WTC11 (cell line): ENCODE measurements around the gene EIF4G1.

Experiments
- CTCF ChIP-seq: fragments of 200-600 bp; IDR thresholded peaks from 2 replicates; pipeline ENCODE4 v1.8.0; 2022; ENCODE audit warnings: antibody characterized with exemption
- KAT7 ChIP-seq: sonication (generic); formaldehyde crosslinking; IDR thresholded peaks from 2 replicates; pipeline ENCODE4 v1.8.1; 2023; ENCODE audit warnings: missing genetic modification reagents, mild to moderate bottlenecking, borderline replicate concordance
- MXD4 ChIP-seq: fragments of 250-450 bp; sonication (Bioruptor Pico); IDR thresholded peaks from 2 replicates; pipeline ENCODE4 v1.8.0; 2021; ENCODE audit warnings: mild to moderate bottlenecking, moderate library complexity, borderline replicate concordance
- NR3C1 ChIP-seq: sonication (generic); formaldehyde crosslinking; conservative IDR thresholded peaks from 2 replicates; pipeline ENCODE4 v1.8.1; 2023; ENCODE audit warnings: low read depth, mild to moderate bottlenecking, missing genetic modification reagents
- OVOL2 ChIP-seq: fragments of 250-450 bp; sonication (Bioruptor Pico); IDR thresholded peaks from 2 replicates; pipeline ENCODE4 v1.9.0; 2021; ENCODE audit warnings: mild to moderate bottlenecking, borderline replicate concordance
- TCF7 ChIP-seq: sonication (generic); formaldehyde crosslinking; IDR thresholded peaks from 2 replicates; pipeline ENCODE4 v1.8.0; 2022; ENCODE audit warnings: mild to moderate bottlenecking, low read depth, missing genetic modification reagents, moderate library complexity
- ZNF138 ChIP-seq: sonication (generic); formaldehyde crosslinking; conservative IDR thresholded peaks from 2 replicates; pipeline ENCODE4 v1.8.1; 2022; ENCODE audit warnings: mild to moderate bottlenecking, moderate library complexity, missing genetic modification reagents
- TF ChIP-seq, protein P1 (sequence below): sonication (generic); formaldehyde crosslinking; IDR thresholded peaks from 2 replicates; pipeline ENCODE4 v1.8.1; 2023; ENCODE audit warnings: mild to moderate bottlenecking, missing genetic modification reagents, borderline replicate concordance
- TF ChIP-seq, protein P2 (sequence below): sonication (generic); formaldehyde crosslinking; IDR thresholded peaks from 2 replicates; pipeline ENCODE4 v1.8.0; 2022; ENCODE audit warnings: missing genetic modification reagents
- TF ChIP-seq, protein P3 (sequence below): sonication (generic); formaldehyde crosslinking; conservative IDR thresholded peaks from 2 replicates; pipeline ENCODE4 v1.8.1; 2022; ENCODE audit warnings: mild to moderate bottlenecking, missing genetic modification reagents

- TF ChIP-seq CTCF (no peak), OVOL2 (CRISPR knock-in tag) (no peak), TCF7 (CRISPR knock-in tag) (no peak), KAT7 (no peak), MXD4 (CRISPR knock-in tag) (no peak), NR3C1 (CRISPR knock-in tag) (no peak), ZNF138 (no peak)
- TF ChIP-seq, protein P1, sequence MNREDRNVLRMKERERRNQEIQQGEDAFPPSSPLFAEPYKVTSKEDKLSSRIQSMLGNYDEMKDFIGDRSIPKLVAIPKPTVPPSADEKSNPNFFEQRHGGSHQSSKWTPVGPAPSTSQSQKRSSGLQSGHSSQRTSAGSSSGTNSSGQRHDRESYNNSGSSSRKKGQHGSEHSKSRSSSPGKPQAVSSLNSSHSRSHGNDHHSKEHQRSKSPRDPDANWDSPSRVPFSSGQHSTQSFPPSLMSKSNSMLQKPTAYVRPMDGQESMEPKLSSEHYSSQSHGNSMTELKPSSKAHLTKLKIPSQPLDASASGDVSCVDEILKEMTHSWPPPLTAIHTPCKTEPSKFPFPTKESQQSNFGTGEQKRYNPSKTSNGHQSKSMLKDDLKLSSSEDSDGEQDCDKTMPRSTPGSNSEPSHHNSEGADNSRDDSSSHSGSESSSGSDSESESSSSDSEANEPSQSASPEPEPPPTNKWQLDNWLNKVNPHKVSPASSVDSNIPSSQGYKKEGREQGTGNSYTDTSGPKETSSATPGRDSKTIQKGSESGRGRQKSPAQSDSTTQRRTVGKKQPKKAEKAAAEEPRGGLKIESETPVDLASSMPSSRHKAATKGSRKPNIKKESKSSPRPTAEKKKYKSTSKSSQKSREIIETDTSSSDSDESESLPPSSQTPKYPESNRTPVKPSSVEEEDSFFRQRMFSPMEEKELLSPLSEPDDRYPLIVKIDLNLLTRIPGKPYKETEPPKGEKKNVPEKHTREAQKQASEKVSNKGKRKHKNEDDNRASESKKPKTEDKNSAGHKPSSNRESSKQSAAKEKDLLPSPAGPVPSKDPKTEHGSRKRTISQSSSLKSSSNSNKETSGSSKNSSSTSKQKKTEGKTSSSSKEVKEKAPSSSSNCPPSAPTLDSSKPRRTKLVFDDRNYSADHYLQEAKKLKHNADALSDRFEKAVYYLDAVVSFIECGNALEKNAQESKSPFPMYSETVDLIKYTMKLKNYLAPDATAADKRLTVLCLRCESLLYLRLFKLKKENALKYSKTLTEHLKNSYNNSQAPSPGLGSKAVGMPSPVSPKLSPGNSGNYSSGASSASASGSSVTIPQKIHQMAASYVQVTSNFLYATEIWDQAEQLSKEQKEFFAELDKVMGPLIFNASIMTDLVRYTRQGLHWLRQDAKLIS (CRISPR knock-in tag) = no peak
- TF ChIP-seq, protein P2, sequence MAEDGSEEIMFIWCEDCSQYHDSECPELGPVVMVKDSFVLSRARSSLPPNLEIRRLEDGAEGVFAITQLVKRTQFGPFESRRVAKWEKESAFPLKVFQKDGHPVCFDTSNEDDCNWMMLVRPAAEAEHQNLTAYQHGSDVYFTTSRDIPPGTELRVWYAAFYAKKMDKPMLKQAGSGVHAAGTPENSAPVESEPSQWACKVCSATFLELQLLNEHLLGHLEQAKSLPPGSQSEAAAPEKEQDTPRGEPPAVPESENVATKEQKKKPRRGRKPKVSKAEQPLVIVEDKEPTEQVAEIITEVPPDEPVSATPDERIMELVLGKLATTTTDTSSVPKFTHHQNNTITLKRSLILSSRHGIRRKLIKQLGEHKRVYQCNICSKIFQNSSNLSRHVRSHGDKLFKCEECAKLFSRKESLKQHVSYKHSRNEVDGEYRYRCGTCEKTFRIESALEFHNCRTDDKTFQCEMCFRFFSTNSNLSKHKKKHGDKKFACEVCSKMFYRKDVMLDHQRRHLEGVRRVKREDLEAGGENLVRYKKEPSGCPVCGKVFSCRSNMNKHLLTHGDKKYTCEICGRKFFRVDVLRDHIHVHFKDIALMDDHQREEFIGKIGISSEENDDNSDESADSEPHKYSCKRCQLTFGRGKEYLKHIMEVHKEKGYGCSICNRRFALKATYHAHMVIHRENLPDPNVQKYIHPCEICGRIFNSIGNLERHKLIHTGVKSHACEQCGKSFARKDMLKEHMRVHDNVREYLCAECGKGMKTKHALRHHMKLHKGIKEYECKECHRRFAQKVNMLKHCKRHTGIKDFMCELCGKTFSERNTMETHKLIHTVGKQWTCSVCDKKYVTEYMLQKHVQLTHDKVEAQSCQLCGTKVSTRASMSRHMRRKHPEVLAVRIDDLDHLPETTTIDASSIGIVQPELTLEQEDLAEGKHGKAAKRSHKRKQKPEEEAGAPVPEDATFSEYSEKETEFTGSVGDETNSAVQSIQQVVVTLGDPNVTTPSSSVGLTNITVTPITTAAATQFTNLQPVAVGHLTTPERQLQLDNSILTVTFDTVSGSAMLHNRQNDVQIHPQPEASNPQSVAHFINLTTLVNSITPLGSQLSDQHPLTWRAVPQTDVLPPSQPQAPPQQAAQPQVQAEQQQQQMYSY (CRISPR knock-in tag) = no peak
- TF ChIP-seq, protein P3, sequence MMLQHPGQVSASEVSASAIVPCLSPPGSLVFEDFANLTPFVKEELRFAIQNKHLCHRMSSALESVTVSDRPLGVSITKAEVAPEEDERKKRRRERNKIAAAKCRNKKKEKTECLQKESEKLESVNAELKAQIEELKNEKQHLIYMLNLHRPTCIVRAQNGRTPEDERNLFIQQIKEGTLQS (CRISPR knock-in tag) = no peak
Measured at GRCh38 chr3:184338511-184338945, 24.1 kb downstream of the EIF4G1 start.
